IMR-90 (cell line): Measurements from ENCODE around the gene MIER1.

Experiments
- CTCF ChIP-seq: conservative IDR thresholded peaks from 2 replicates; pipeline ENCODE4 v1.5.1; 2012; ENCODE audit warnings: mild to moderate bottlenecking, low read depth, low read length, improper control_type of control experiment
- ELK1 ChIP-seq: fragments of 150-350 bp; IDR thresholded peaks from 2 replicates; pipeline ENCODE4 v1.6.1; 2016; ENCODE audit warnings: low read depth, mild to moderate bottlenecking, low read length, moderate library complexity, borderline replicate concordance
- POLR2A ChIP-seq: IDR thresholded peaks from 2 replicates; pipeline ENCODE4 v1.6.1; 2012; ENCODE audit warnings: mild to moderate bottlenecking, low read depth, low read length

- no peak for TF ChIP-seq CTCF
- no peak for TF ChIP-seq ELK1
- TF ChIP-seq POLR2A, result no peak
These were observed 33.1 kb downstream of the MIER1 start for GRCh38 chr1:66957938-66958337.
